ENCODE measurements around the gene STPG1.

Gene STPG1

GRCh38 chr1:24325587-24326449 lies 87.8 kb downstream of the STPG1 start:
- H3K4me1 ChIP-seq (ENCODE audit: control insufficient read depth, insufficient read depth, low read length, poor library complexity, severe bottlenecking): peaks cover 31% of the 10 kb centered on the region
- no peaks in the 10 kb centered on the region for H3K9me3 ChIP-seq (ENCODE audit: control insufficient read depth, low read length)
- no peak overlapping the region for H3K4me3 ChIP-seq (ENCODE audit: extremely low read depth, insufficient read depth, low read length, poor library complexity, severe bottlenecking)
- WGBS, 2 experiments (ENCODE audit: insufficient coverage in 2 of 2): 86 to 90% methylated on average over 4 to 5 of the region's 7 CpGs
- H3K27ac ChIP-seq (ENCODE audit: low read depth, low read length, severe bottlenecking): no peak overlapping the region
- no peaks in the 10 kb centered on the region for H3K36me3 ChIP-seq (ENCODE audit: control insufficient read depth, insufficient read depth, low read length)

GRCh38 chr1:24324903-24325302 lies 88.7 kb downstream of the STPG1 start:
- no peaks in the 10 kb centered on the region for H3K36me3 ChIP-seq (ENCODE audit: control insufficient read depth, insufficient read depth, low read length)
- H3K4me1 ChIP-seq (ENCODE audit: control insufficient read depth, insufficient read depth, low read length, poor library complexity, severe bottlenecking): peaks cover 33% of the 10 kb centered on the region
- 91 to 94% methylated on average over 3 to 6 of the region's 6 CpGs for WGBS, 2 experiments (ENCODE audit: insufficient coverage in 2 of 2)
- H3K27ac ChIP-seq (ENCODE audit: low read depth, low read length, severe bottlenecking): no peak overlapping the region
- no peaks in the 10 kb centered on the region for H3K9me3 ChIP-seq (ENCODE audit: control insufficient read depth, low read length)
- no peak overlapping the region for H3K4me3 ChIP-seq (ENCODE audit: extremely low read depth, insufficient read depth, low read length, poor library complexity, severe bottlenecking)

GRCh38 chr1:24323281-24323680 lies 90.3 kb downstream of the STPG1 start:
- no peak overlapping the region for H3K4me3 ChIP-seq (ENCODE audit: extremely low read depth, insufficient read depth, low read length, poor library complexity, severe bottlenecking)
- H3K9me3 ChIP-seq (ENCODE audit: control insufficient read depth, low read length): no peaks in the 10 kb centered on the region
- H3K36me3 ChIP-seq (ENCODE audit: control insufficient read depth, insufficient read depth, low read length): no peaks in the 10 kb centered on the region
- H3K27ac ChIP-seq (ENCODE audit: low read depth, low read length, severe bottlenecking): no peak overlapping the region
- 84 to 100% methylated on average over 2 of the region's 2 CpGs for WGBS, 2 experiments (ENCODE audit: insufficient coverage in 2 of 2)
- H3K4me1 ChIP-seq (ENCODE audit: control insufficient read depth, insufficient read depth, low read length, poor library complexity, severe bottlenecking): peaks cover 38% of the 10 kb centered on the region

- Histone ChIP-seq H3K36me3 (ENCODE audit: control insufficient read depth, insufficient read depth, low read length) (no peaks in the 10 kb centered on the region), H3K4me3 (ENCODE audit: extremely low read depth, insufficient read depth, low read length, poor library complexity, severe bottlenecking) (peak overlapping the region; percentile 35), H3K27ac (ENCODE audit: low read depth, low read length, severe bottlenecking) (peak overlapping the region; percentile 83), H3K9me3 (ENCODE audit: control insufficient read depth, low read length) (no peaks in the 10 kb centered on the region), H3K4me1 (ENCODE audit: control insufficient read depth, insufficient read depth, low read length, poor library complexity, severe bottlenecking) (peaks cover 44% of the 10 kb centered on the region)
- WGBS, 2 experiments (ENCODE audit: insufficient coverage in 2 of 2): 13 to 17% methylated on average over 21 to 25 of the region's 33 CpGs
Measured at GRCh38 chr1:24322470-24323177, 91.0 kb downstream of the STPG1 start.

- H3K4me3 ChIP-seq (ENCODE audit: extremely low read depth, insufficient read depth, low read length, poor library complexity, severe bottlenecking): peak overlapping the region; percentile 35
- H3K9me3 ChIP-seq (ENCODE audit: control insufficient read depth, low read length): no peaks in the 10 kb centered on the region
- 9% methylated on average over 58 to 61 of the region's 72 CpGs for WGBS, 2 experiments (ENCODE audit: insufficient coverage in 2 of 2)
- peak overlapping the region; percentile 83 for H3K27ac ChIP-seq (ENCODE audit: low read depth, low read length, severe bottlenecking)
- H3K36me3 ChIP-seq (ENCODE audit: control insufficient read depth, insufficient read depth, low read length): no peaks in the 10 kb centered on the region
- peaks cover 51% of the 10 kb centered on the region for H3K4me1 ChIP-seq (ENCODE audit: control insufficient read depth, insufficient read depth, low read length, poor library complexity, severe bottlenecking)
Measured at GRCh38 chr1:24321697-24322469, 91.7 kb downstream of the STPG1 start.

- Histone ChIP-seq H3K4me1 (ENCODE audit: control insufficient read depth, insufficient read depth, low read length, poor library complexity, severe bottlenecking) (peaks cover 51% of the 10 kb centered on the region), H3K4me3 (ENCODE audit: extremely low read depth, insufficient read depth, low read length, poor library complexity, severe bottlenecking) (peak overlapping the region; percentile 35), H3K36me3 (ENCODE audit: control insufficient read depth, insufficient read depth, low read length) (no peaks in the 10 kb centered on the region), H3K27ac (ENCODE audit: low read depth, low read length, severe bottlenecking) (peak overlapping the region; percentile 83), H3K9me3 (ENCODE audit: control insufficient read depth, low read length) (no peaks in the 10 kb centered on the region)
- WGBS, 2 experiments (ENCODE audit: insufficient coverage in 2 of 2): 38 to 45% methylated on average over 5 to 6 of the region's 8 CpGs
Measured at GRCh38 chr1:24321126-24321525, 92.5 kb downstream of the STPG1 start.

GRCh38 chr1:24319962-24320361 lies 93.6 kb downstream of the STPG1 start:
- H3K27ac ChIP-seq (ENCODE audit: low read depth, low read length, severe bottlenecking): no peak overlapping the region
- H3K36me3 ChIP-seq (ENCODE audit: control insufficient read depth, insufficient read depth, low read length): no peaks in the 10 kb centered on the region
- H3K4me3 ChIP-seq (ENCODE audit: extremely low read depth, insufficient read depth, low read length, poor library complexity, severe bottlenecking): peak overlapping the region; percentile 35
- WGBS, 2 experiments (ENCODE audit: insufficient coverage in 2 of 2): 100% methylated on average over 1 of the region's 1 CpG
- peaks cover 56% of the 10 kb centered on the region for H3K4me1 ChIP-seq (ENCODE audit: control insufficient read depth, insufficient read depth, low read length, poor library complexity, severe bottlenecking)
- H3K9me3 ChIP-seq (ENCODE audit: control insufficient read depth, low read length): no peaks in the 10 kb centered on the region

- Histone ChIP-seq H3K9me3 (ENCODE audit: control insufficient read depth, low read length) (no peaks in the 10 kb centered on the region), H3K36me3 (ENCODE audit: control insufficient read depth, insufficient read depth, low read length) (no peaks in the 10 kb centered on the region), H3K4me1 (ENCODE audit: control insufficient read depth, insufficient read depth, low read length, poor library complexity, severe bottlenecking) (peaks cover 56% of the 10 kb centered on the region), H3K27ac (ENCODE audit: low read depth, low read length, severe bottlenecking) (peak within 1 kb of the TSS; percentile 4), H3K4me3 (ENCODE audit: extremely low read depth, insufficient read depth, low read length, poor library complexity, severe bottlenecking) (peak within 1 kb of the TSS; percentile 35)
- WGBS, 2 experiments (ENCODE audit: insufficient coverage in 2 of 2): 7 to 14% methylated on average over 17 to 18 of the region's 21 CpGs
Measured at GRCh38 chr1:24319312-24319863, 94.2 kb downstream of the STPG1 start, which contains the start of gene GRHL3. GRHL3 (plus strand) TSS chr1:24319357; CDS start chr1:24319552, 195 bp downstream.

- 25 to 88% methylated on average over 1 to 2 of the region's 5 CpGs for WGBS, 2 experiments (ENCODE audit: insufficient coverage in 2 of 2)
- no peak overlapping the region for H3K27ac ChIP-seq (ENCODE audit: low read depth, low read length, severe bottlenecking)
- H3K4me1 ChIP-seq (ENCODE audit: control insufficient read depth, insufficient read depth, low read length, poor library complexity, severe bottlenecking): peaks cover 56% of the 10 kb centered on the region
- H3K4me3 ChIP-seq (ENCODE audit: extremely low read depth, insufficient read depth, low read length, poor library complexity, severe bottlenecking): peak overlapping the region; percentile 35
- no peaks in the 10 kb centered on the region for H3K36me3 ChIP-seq (ENCODE audit: control insufficient read depth, insufficient read depth, low read length)
- H3K9me3 ChIP-seq (ENCODE audit: control insufficient read depth, low read length): no peaks in the 10 kb centered on the region
Measured at GRCh38 chr1:24318615-24319311, 94.8 kb downstream of the STPG1 start.

All from mesodermal cell (in vitro differentiated cells).